PC-3 (cell line): ENCODE results near the gene NCAPH2.

Experiments used
- EZH2 ChIP-seq: fragments of 300-600 bp; sonication (generic); IDR thresholded peaks from one replicate; pipeline ENCODE4 v1.6.1; 2017; ENCODE audit warnings: antibody characterized with exemption, mild to moderate bottlenecking, low read length; ENCODE audit not compliant: unreplicated experiment
- EZH2phosphoT487 ChIP-seq: fragments of 300-600 bp; sonication (generic); IDR thresholded peaks from 2 replicates; pipeline ENCODE4 v1.6.1; 2018; ENCODE audit warnings: mild to moderate bottlenecking, antibody characterized with exemption, low read length, borderline replicate concordance
- TF ChIP-seq, protein P1 (sequence below): fragments of 300-600 bp; sonication (generic); conservative IDR thresholded peaks from 2 replicates; pipeline ENCODE4 v1.5.1; 2017; ENCODE audit warnings: antibody characterized with exemption, low read depth, mild to moderate bottlenecking, low read length

- TF ChIP-seq EZH2 = no peak
- TF ChIP-seq, protein P1, sequence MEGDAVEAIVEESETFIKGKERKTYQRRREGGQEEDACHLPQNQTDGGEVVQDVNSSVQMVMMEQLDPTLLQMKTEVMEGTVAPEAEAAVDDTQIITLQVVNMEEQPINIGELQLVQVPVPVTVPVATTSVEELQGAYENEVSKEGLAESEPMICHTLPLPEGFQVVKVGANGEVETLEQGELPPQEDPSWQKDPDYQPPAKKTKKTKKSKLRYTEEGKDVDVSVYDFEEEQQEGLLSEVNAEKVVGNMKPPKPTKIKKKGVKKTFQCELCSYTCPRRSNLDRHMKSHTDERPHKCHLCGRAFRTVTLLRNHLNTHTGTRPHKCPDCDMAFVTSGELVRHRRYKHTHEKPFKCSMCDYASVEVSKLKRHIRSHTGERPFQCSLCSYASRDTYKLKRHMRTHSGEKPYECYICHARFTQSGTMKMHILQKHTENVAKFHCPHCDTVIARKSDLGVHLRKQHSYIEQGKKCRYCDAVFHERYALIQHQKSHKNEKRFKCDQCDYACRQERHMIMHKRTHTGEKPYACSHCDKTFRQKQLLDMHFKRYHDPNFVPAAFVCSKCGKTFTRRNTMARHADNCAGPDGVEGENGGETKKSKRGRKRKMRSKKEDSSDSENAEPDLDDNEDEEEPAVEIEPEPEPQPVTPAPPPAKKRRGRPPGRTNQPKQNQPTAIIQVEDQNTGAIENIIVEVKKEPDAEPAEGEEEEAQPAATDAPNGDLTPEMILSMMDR = no peak
- no peak for TF ChIP-seq EZH2phosphoT487
Measured at GRCh38 chr22:50459496-50460140, 48.4 kb upstream of the NCAPH2 start.
